ENCODE results near the gene MEGF11.

DNA sequence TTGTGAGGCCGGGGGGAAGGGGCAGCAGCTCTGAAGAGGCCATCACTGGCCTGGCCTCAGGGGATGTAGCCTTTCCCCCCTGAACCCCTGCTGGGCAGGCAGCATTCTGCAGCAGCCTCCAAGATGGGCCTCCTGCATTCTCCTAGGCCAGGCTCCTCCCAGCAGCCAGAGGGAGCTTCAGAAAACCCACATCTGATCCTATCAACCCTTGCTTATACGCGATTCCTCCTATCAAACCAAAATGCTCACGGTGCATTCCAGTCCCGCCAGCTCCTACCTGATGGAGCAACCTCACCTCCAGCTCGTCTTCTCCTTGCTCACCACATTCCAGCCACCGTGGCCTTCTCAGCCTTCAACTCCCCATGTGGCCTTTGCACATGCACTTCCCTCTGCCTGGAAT, 85.7 kb downstream of the MEGF11 start:
- TF ChIP-seq, protein P1, sequence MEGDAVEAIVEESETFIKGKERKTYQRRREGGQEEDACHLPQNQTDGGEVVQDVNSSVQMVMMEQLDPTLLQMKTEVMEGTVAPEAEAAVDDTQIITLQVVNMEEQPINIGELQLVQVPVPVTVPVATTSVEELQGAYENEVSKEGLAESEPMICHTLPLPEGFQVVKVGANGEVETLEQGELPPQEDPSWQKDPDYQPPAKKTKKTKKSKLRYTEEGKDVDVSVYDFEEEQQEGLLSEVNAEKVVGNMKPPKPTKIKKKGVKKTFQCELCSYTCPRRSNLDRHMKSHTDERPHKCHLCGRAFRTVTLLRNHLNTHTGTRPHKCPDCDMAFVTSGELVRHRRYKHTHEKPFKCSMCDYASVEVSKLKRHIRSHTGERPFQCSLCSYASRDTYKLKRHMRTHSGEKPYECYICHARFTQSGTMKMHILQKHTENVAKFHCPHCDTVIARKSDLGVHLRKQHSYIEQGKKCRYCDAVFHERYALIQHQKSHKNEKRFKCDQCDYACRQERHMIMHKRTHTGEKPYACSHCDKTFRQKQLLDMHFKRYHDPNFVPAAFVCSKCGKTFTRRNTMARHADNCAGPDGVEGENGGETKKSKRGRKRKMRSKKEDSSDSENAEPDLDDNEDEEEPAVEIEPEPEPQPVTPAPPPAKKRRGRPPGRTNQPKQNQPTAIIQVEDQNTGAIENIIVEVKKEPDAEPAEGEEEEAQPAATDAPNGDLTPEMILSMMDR (IDR thresholded peaks at IDR 0.05) = no peak
- TF ChIP-seq POLR2A (IDR thresholded peaks at IDR 0.05) = no peak

All from Peyer's patch (tissue), 4 donors.